ENCODE results near the gene SH2D3C. TPM values are rescaled to one million over a fixed set of nuclear protein-coding genes. Genes with fewer than 3 reads are reported as not detected.
A peak's percentile ranks its signal among the peaks of the same experiment; 100 is the strongest.

Gene SH2D3C
- total and polyA plus RNA-seq, 4 donors = 34.5 to 51.5 (median 42.0) TPM

DNA sequence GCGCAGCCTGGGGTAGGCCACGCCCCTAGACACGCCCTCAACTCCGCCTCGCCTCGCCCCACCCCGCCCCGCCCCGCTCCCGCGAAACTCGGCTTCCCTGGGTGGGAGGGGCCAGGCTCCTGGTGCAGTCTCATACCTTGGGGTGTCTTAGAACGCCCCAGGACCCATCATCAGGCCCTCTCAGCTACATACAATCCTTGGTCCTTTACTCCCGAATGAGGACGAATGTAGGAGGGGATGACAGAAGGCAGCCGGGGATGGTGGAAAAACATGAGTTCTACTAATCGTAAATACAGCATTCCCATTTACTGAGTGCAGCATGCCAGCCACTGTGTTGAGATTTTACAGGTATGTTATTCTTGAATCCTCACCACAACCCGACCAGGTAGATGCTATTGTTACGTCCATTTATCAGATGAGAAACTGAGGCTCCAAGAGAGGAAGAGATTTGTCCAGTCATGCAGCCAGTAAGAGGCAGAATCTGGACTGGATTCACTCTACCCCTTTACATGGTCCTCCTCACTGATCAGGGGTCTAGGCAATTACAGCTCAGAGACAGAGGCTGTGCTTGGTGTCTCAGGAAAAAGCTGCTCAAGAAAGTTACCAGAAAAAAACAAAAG lies 6.8 kb downstream of the SH2D3C start:
- Histone ChIP-seq H3K27me3 (ENCODE audit: control insufficient read depth in 3 of 3, insufficient read depth in 3 of 3, low read length in 2 of 3) (no peaks in the 10 kb centered on the region), H3K9me3 (ENCODE audit: control insufficient read depth in 4 of 4, insufficient read depth in 3 of 4, low read length in 3 of 4) (no peaks in the 10 kb centered on the region), H3K36me3 (ENCODE audit: control insufficient read depth in 4 of 4, insufficient read depth in 4 of 4, low read length in 4 of 4) (peaks cover 0 to 8% (median under 1%) of the 10 kb centered on the region in 4 donors), H3K4me3 (no peak overlapping the region), H3K4me1 (ENCODE audit: control insufficient read depth in 5 of 5, insufficient read depth in 5 of 5, low read length in 5 of 5) (peaks cover 0 to 21% (median 4%) of the 10 kb centered on the region in 5 donors), H3K9ac (ENCODE audit: insufficient read depth in 1 of 2, low read length in 2 of 2) (peak overlapping the region in 1 of 2 donors; percentile 47), H3K27ac (ENCODE audit: low read depth in 1 of 2, low read length in 1 of 2) (peak overlapping the region in 1 of 2 donors; percentile 82)
- TF ChIP-seq, protein P1, sequence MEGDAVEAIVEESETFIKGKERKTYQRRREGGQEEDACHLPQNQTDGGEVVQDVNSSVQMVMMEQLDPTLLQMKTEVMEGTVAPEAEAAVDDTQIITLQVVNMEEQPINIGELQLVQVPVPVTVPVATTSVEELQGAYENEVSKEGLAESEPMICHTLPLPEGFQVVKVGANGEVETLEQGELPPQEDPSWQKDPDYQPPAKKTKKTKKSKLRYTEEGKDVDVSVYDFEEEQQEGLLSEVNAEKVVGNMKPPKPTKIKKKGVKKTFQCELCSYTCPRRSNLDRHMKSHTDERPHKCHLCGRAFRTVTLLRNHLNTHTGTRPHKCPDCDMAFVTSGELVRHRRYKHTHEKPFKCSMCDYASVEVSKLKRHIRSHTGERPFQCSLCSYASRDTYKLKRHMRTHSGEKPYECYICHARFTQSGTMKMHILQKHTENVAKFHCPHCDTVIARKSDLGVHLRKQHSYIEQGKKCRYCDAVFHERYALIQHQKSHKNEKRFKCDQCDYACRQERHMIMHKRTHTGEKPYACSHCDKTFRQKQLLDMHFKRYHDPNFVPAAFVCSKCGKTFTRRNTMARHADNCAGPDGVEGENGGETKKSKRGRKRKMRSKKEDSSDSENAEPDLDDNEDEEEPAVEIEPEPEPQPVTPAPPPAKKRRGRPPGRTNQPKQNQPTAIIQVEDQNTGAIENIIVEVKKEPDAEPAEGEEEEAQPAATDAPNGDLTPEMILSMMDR (IDR thresholded peaks at IDR 0.05; ENCODE audit: control extremely low read depth, extremely low read depth) = no peak
- 7 to 14% methylated on average over 14 to 19 of the region's 19 CpGs for WGBS, 2 donors
- DNase-seq = no peak
- ATAC-seq (ENCODE audit: insufficient read depth, low FRiP score) = no peak

GRCh38 chr9:127770905-127771569 lies 7.4 kb downstream of the SH2D3C start:
- Histone ChIP-seq H3K27me3 (ENCODE audit: control insufficient read depth in 3 of 3, insufficient read depth in 3 of 3, low read length in 2 of 3) (no peaks in the 10 kb centered on the region), H3K4me3 (peak overlapping the region; percentile 41), H3K9me3 (ENCODE audit: control insufficient read depth in 4 of 4, insufficient read depth in 3 of 4, low read length in 3 of 4) (no peaks in the 10 kb centered on the region), H3K27ac (ENCODE audit: low read depth in 1 of 2, low read length in 1 of 2) (peak overlapping the region; percentile 9 to 82), H3K9ac (ENCODE audit: insufficient read depth in 1 of 2, low read length in 2 of 2) (no peak overlapping the region), H3K36me3 (ENCODE audit: control insufficient read depth in 4 of 4, insufficient read depth in 4 of 4, low read length in 4 of 4) (peaks cover 0 to 10% (median under 1%) of the 10 kb centered on the region in 4 donors), H3K4me1 (ENCODE audit: control insufficient read depth in 5 of 5, insufficient read depth in 5 of 5, low read length in 5 of 5) (peaks cover 0 to 21% (median 4%) of the 10 kb centered on the region in 5 donors)
- DNase-seq (peak; percentile 99), ATAC-seq (ENCODE audit: insufficient read depth, low FRiP score) (peak; percentile 98)
- TF ChIP-seq, protein P1 (IDR thresholded peaks at IDR 0.05; ENCODE audit: control extremely low read depth, extremely low read depth) = no peak
- WGBS, 2 donors = 1 to 2% methylated on average over 30 to 43 of the region's 43 CpGs

DNA sequence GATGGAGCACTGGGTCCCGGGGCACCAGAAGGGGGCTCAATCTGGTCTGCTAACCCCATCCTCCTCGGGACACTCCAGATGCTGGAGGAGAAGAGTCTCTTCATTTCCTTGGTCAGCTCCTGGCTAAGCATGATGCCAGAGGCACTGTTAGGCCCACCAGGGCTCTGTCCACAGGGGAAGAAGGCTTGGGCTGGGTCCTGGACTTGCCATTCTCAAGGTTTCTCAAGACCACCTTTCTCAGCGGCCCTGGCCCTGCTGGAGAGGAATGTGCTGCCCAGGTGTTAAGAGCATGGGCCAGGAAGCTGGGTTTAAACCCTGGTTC lies 7.9 kb downstream of the SH2D3C start:
- ATAC-seq (ENCODE audit: insufficient read depth, low FRiP score) (no peak), DNase-seq (no peak)
- no peaks in the 10 kb centered on the region for H3K9me3 ChIP-seq (ENCODE audit: control insufficient read depth in 4 of 4, insufficient read depth in 3 of 4, low read length in 3 of 4)
- no peak overlapping the region for H3K9ac ChIP-seq (ENCODE audit: insufficient read depth in 1 of 2, low read length in 2 of 2)
- peak overlapping the region; percentile 9 to 82 for H3K27ac ChIP-seq (ENCODE audit: low read depth in 1 of 2, low read length in 1 of 2)
- WGBS, 2 donors = 26 to 33% methylated on average over 3 of the region's 3 CpGs
- H3K36me3 ChIP-seq (ENCODE audit: control insufficient read depth in 4 of 4, insufficient read depth in 4 of 4, low read length in 4 of 4) = peaks cover 0 to 12% (median under 1%) of the 10 kb centered on the region in 4 donors
- TF ChIP-seq, protein P1 (IDR thresholded peaks at IDR 0.05; ENCODE audit: control extremely low read depth, extremely low read depth) = no peak
- H3K4me1 ChIP-seq (ENCODE audit: control insufficient read depth in 5 of 5, insufficient read depth in 5 of 5, low read length in 5 of 5) = peaks cover 0 to 21% (median 4%) of the 10 kb centered on the region in 5 donors
- peak overlapping the region; percentile 41 for H3K4me3 ChIP-seq
- H3K27me3 ChIP-seq (ENCODE audit: control insufficient read depth in 3 of 3, insufficient read depth in 3 of 3, low read length in 2 of 3) = no peaks in the 10 kb centered on the region
